Skeletal muscle tissue (tissue), 5 donors: ENCODE results near the gene CARD14. TPM values are rescaled to one million over a fixed set of nuclear protein-coding genes. Genes with fewer than 3 reads are reported as not detected.
"Not testable (repeated sequence)": the region's sequence is repeated elsewhere in the genome, so short reads cannot be mapped to it uniquely, and the experiment has no call there.

Source experiments
- H3K27ac ChIP-seq: one replicate; pipeline ENCODE4 v1.7.0; 2013; ENCODE audit warnings: mild to moderate bottlenecking, low read depth, low read length, inconsistent platforms
- H3K27me3 ChIP-seq, 3 donors: one replicate each; pipeline ENCODE4 v1.7.0; 2013; ENCODE audit warnings: low read length in 3 of 3; ENCODE audit not compliant: control insufficient read depth in 3 of 3, insufficient read depth in 3 of 3
- H3K36me3 ChIP-seq, 3 donors: one replicate each; pipeline ENCODE4 v1.7.0; 2013; ENCODE audit warnings: low read length in 3 of 3; ENCODE audit not compliant: control insufficient read depth in 3 of 3, insufficient read depth in 3 of 3
- H3K4me1 ChIP-seq, 3 donors: one replicate each; pipeline ENCODE4 v1.7.0; 2013; ENCODE audit warnings: low read length in 3 of 3, mild to moderate bottlenecking in 3 of 3; ENCODE audit not compliant: control insufficient read depth in 3 of 3, insufficient read depth in 3 of 3
- H3K4me3 ChIP-seq, 3 donors: one replicate each; pipeline ENCODE4 v1.7.0; 2013; ENCODE audit warnings: low read length in 3 of 3
- H3K9ac ChIP-seq, 3 donors: one replicate each; pipeline ENCODE4 v1.7.0; 2013; ENCODE audit warnings: low read length in 3 of 3, mild to moderate bottlenecking in 3 of 3, moderate library complexity in 2 of 3, low read depth in 1 of 3
- H3K9me3 ChIP-seq, 3 donors: one replicate each; pipeline ENCODE4 v1.7.0; 2013; ENCODE audit warnings: low read length in 3 of 3; ENCODE audit not compliant: control insufficient read depth in 3 of 3
- small RNA-seq: library from RNA; depleted of rRNA; stranded (forward); fragments of <200 nt; gene quantifications from one replicate; pipeline ENCODE3, GENCODE V24; 2014
- total RNA-seq: library from RNA; depleted of rRNA; stranded (reverse); fragments of >200 nt; gene quantifications from one replicate; pipeline ENCODE4 v1.2.3, GENCODE V29; 2014
- donor health status: Osteomylitis.

The CARD14 gene
- total RNA-seq, 1 donor from 2014 or later: 0.52 TPM

GRCh38 chr17:80253631-80254395 lies 84.0 kb downstream of the CARD14 start:
- H3K27ac ChIP-seq: peak overlapping the region; percentile 87
- no peaks in the 10 kb centered on the region for H3K9me3 ChIP-seq
- peaks cover 4 to 23% (median 17%) of the 10 kb centered on the region in 3 donors for H3K36me3 ChIP-seq
- peaks cover 6 to 18% (median 16%) of the 10 kb centered on the region in 3 donors for H3K4me1 ChIP-seq
- H3K9ac ChIP-seq: no peak overlapping the region
- H3K4me3 ChIP-seq: no peak overlapping the region
- no peaks in the 10 kb centered on the region for H3K27me3 ChIP-seq

DNA sequence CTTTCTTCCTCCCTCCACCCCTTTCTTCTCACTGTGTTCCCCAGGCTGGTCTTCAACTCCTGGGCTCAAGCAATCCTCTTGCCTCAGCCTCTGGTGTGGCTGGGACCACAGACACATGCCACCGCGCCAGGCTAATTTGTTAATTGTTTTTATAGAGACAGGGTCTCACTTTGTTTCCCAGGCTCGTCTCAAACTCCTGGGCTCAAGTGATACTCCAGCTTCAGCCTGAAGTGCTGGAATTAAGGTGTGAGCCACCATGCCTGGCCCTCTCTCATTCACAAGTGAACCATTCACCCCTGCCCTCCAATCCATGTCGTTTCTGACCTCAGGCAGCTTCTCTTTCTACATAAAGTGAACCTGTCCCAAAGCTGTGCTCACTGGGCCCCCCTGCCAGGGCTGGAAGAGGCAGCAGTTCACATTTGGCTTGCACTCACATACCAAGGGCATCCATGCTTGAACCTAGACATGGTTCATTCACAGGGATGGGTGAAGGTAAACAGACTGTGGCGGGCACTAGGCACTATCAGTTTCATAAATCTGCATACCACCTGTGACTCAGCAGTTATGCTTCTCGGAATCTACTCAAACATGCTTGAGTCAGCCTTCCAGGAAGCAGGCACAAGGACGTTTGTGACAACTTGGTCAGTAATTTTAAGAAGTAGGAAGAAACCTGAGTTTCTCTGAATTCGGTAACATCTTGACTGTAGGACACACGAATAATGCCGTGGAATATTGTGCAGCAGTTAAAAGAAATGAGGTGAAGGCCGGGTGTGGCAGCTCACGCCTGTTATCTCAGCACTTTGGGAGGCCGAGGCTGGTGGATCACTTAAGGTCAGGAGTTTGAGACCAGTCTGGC lies 84.8 kb downstream of the CARD14 start:
- Histone ChIP-seq H3K9me3 (no peaks in the 10 kb centered on the region), H3K4me1 (peaks cover 8 to 20% (median 18%) of the 10 kb centered on the region in 3 donors), H3K9ac (peak overlapping the region in 1 of 3 donors; percentile 23), H3K27me3 (no peaks in the 10 kb centered on the region), H3K4me3 (no peak overlapping the region), H3K27ac (peak overlapping the region; percentile 87), H3K36me3 (peaks cover 0 to 18% (median 13%) of the 10 kb centered on the region in 3 donors)

- H3K27me3 ChIP-seq: no peaks in the 10 kb centered on the region
- H3K9me3 ChIP-seq: no peaks in the 10 kb centered on the region
- no peak overlapping the region for H3K4me3 ChIP-seq
- H3K9ac ChIP-seq: no peak overlapping the region
- peaks cover 0 to 11% (median 6%) of the 10 kb centered on the region in 3 donors for H3K36me3 ChIP-seq
- peaks cover 11 to 24% (median 22%) of the 10 kb centered on the region in 3 donors for H3K4me1 ChIP-seq
- no peak overlapping the region for H3K27ac ChIP-seq
Measured at GRCh38 chr17:80256034-80256350, 86.2 kb downstream of the CARD14 start.

- Histone ChIP-seq H3K27me3 (no peaks in the 10 kb centered on the region), H3K9ac (no peak overlapping the region), H3K36me3 (peaks cover 0 to 3% (median 0%) of the 10 kb centered on the region in 3 donors), H3K4me1 (peaks cover 25 to 40% (median 33%) of the 10 kb centered on the region in 3 donors), H3K27ac (no peak overlapping the region), H3K4me3 (no peak overlapping the region), H3K9me3 (no peaks in the 10 kb centered on the region)
Measured at GRCh38 chr17:80257716-80258213, 87.9 kb downstream of the CARD14 start.

DNA sequence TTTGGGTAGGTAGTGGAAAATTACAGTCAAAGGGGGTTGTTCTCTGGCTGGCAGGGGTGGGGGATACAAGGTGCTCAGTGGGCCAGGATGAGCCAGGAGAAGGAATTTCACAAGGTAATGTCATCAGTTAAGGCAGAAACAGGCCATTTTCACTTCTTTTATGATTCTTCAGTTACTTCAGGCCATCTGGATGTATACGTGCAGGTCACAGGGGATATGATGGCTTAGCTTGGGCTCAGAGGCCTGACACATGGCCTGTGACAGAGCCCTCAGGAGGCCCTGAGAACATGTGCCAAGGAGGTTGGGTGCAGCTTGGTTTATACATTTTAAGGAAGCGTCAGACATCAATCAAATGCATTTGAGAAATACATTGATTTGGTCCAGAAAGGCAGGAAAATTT lies 88.5 kb downstream of the CARD14 start:
- not testable (repeated sequence) for H3K36me3 ChIP-seq, H3K4me3 ChIP-seq, H3K27me3 ChIP-seq, H3K27ac ChIP-seq, H3K9ac ChIP-seq, H3K9me3 ChIP-seq
- H3K4me1 ChIP-seq: peaks cover 30 to 45% (median 38%) of the 10 kb centered on the region in 3 donors

Small RNA genes lying within 50 kb of the gene (small RNA-seq; reads per million reads assigned to genes)
- not detected for gene AC087741.2

Other genes with a start within 250 kb of the CARD14 start
- gene TBC1D16, start 134.2 kb upstream of the CARD14 start, total RNA-seq: 19.3 TPM
- gene CCDC40, start 133.4 kb upstream of the CARD14 start, total RNA-seq: 1.0 TPM
- 14.1 TPM for gene GAA, start 68.4 kb upstream of the CARD14 start, total RNA-seq
- 71.5 TPM for gene EIF4A3, start 22.9 kb upstream of the CARD14 start, total RNA-seq
- gene SGSH, start 50.3 kb downstream of the CARD14 start, total RNA-seq: 6.3 TPM
- 7.3 TPM for gene SLC26A11, start 50.4 kb downstream of the CARD14 start, total RNA-seq
- gene RNF213, start 90.8 kb downstream of the CARD14 start, total RNA-seq: 63.2 TPM
- 7.8 TPM for gene ENDOV, start 245.1 kb downstream of the CARD14 start, total RNA-seq